GM12878 (cell line): ENCODE results near the gene CELF2. TPM values are rescaled to one million over a fixed set of nuclear protein-coding genes. Genes with fewer than 3 reads are reported as not detected.

Source experiments
- IRF5 ChIP-seq: fragments of 450-650 bp; IDR thresholded peaks from 2 replicates; pipeline ENCODE4 v1.6.1; 2017; ENCODE audit warnings: borderline replicate concordance
- MXI1 ChIP-seq: fragments of 150-350 bp; IDR thresholded peaks from 2 replicates; pipeline ENCODE4 v1.6.1; 2011; ENCODE audit warnings: low read depth, mild to moderate bottlenecking, inconsistent platforms, low read length, improper control_type of control experiment
- POU2F2 ChIP-seq: IDR thresholded peaks from 3 replicates; pipeline ENCODE4 v1.6.1; 2011; ENCODE audit warnings: low read depth, mild to moderate bottlenecking, low read length, borderline replicate concordance
- YBX1 ChIP-seq: fragments of 450-650 bp; IDR thresholded peaks from 2 replicates; pipeline ENCODE4 v1.6.1; 2016; ENCODE audit warnings: antibody characterized with exemption
- polyA plus RNA-seq, 11 experiments: library from polyadenylated mRNA; depleted of rRNA in 4 of 11; unstranded in 6 of 11; stranded (reverse) in 5 of 11; fragments of >200 nt; fragmentation: Nextera tagmentation in 4 of 11; fragmentation: Illumina TruSeq in 1 of 11; extraction: Ambion mirVana in 4 of 11; extraction: Trizol in 1 of 11; gene quantifications; 1 replicate in 1 of 11; 2 replicates in 10 of 11; pipeline versions ENCODE4 v1.2.1 to v1.2.3, GENCODE V29; 2011 to 2016; ENCODE audit warnings: inconsistent platforms in 2 of 11, missing spikeins in 2 of 11, low read depth in 1 of 11
- total RNA-seq, 4 experiments: library from RNA; depleted of rRNA in 3 of 4; stranded (reverse); fragments of >200 nt in 3 of 4; fragmentation: Illumina TruSeq in 1 of 4; extraction: Trizol in 1 of 4; gene quantifications; 2 replicates each; pipeline versions ENCODE4 v1.2.1 to v1.2.3, GENCODE V29; 2013 to 2021
- TF ChIP-seq, protein P1 (sequence below): fragments of 450-650 bp; formaldehyde crosslinking; IDR thresholded peaks from 2 replicates; pipeline ENCODE4 v1.4.0; 2020; ENCODE audit warnings: mild to moderate bottlenecking, moderate library complexity
- TF ChIP-seq, protein P2 (sequence below): IDR thresholded peaks from 2 replicates; pipeline ENCODE4 v1.6.1; 2011; ENCODE audit warnings: low read depth, mild to moderate bottlenecking, low read length, moderate library complexity, borderline replicate concordance; ENCODE audit errors: extremely low read depth

CELF2 gene
- total and polyA plus RNA-seq, 10 of the 15 experiments (the other 5 are each of a cell fraction or from before 2014, with no cell fraction given) = 20.8 to 129 (median 86.3) TPM

GRCh38 chr10:11026773-11027172 is 9.1 kb downstream of the CELF2 start (continued):
- TF ChIP-seq, protein P1, sequence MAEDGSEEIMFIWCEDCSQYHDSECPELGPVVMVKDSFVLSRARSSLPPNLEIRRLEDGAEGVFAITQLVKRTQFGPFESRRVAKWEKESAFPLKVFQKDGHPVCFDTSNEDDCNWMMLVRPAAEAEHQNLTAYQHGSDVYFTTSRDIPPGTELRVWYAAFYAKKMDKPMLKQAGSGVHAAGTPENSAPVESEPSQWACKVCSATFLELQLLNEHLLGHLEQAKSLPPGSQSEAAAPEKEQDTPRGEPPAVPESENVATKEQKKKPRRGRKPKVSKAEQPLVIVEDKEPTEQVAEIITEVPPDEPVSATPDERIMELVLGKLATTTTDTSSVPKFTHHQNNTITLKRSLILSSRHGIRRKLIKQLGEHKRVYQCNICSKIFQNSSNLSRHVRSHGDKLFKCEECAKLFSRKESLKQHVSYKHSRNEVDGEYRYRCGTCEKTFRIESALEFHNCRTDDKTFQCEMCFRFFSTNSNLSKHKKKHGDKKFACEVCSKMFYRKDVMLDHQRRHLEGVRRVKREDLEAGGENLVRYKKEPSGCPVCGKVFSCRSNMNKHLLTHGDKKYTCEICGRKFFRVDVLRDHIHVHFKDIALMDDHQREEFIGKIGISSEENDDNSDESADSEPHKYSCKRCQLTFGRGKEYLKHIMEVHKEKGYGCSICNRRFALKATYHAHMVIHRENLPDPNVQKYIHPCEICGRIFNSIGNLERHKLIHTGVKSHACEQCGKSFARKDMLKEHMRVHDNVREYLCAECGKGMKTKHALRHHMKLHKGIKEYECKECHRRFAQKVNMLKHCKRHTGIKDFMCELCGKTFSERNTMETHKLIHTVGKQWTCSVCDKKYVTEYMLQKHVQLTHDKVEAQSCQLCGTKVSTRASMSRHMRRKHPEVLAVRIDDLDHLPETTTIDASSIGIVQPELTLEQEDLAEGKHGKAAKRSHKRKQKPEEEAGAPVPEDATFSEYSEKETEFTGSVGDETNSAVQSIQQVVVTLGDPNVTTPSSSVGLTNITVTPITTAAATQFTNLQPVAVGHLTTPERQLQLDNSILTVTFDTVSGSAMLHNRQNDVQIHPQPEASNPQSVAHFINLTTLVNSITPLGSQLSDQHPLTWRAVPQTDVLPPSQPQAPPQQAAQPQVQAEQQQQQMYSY (CRISPR knock-in tag) = no peak
- TF ChIP-seq, protein P2, sequence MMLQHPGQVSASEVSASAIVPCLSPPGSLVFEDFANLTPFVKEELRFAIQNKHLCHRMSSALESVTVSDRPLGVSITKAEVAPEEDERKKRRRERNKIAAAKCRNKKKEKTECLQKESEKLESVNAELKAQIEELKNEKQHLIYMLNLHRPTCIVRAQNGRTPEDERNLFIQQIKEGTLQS = no peak
- TF ChIP-seq MXI1 (no peak), YBX1 (no peak), IRF5 (no peak), POU2F2 (no peak)
